Activated T-cell treated with anti-CD3 and anti-CD28 coated beads, Interleukin-2, amount 50 U/mL, for 72 hours (primary cell): ENCODE measurements around the gene ABHD1. TPM values are rescaled to one million over a fixed set of nuclear protein-coding genes. Genes with fewer than 3 reads are reported as not detected.

Experiments
- ATAC-seq, 2 donors: fragments of 150-1000 bp; cut with Tn5 transposase; replicated peaks in 1 of 2; 2 replicates each; pipeline ENCODE4 v1.10.0; 2021; ENCODE audit warnings: moderate library complexity in 2 of 2, mild to moderate bottlenecking in 1 of 2
- DNase-seq, 2 donors: peaks; one replicate each; pipeline ENCODE4 v3.0.0; 2021 to 2022; ENCODE audit warnings: mixed read lengths in 1 of 2
- H3K27ac Mint-ChIP-seq: one replicate; pipeline ENCODE4 v1.8.0; 2022; ENCODE audit warnings: mild to moderate bottlenecking, moderate library complexity, mixed read lengths
- H3K27me3 Mint-ChIP-seq: one replicate; pipeline ENCODE4 v1.8.0; 2022; ENCODE audit warnings: low read depth, mixed read lengths
- H3K36me3 Mint-ChIP-seq, 2 donors: one replicate each; pipeline ENCODE4 v1.8.0; 2022; ENCODE audit warnings: mixed read lengths in 2 of 2, mild to moderate bottlenecking in 1 of 2; ENCODE audit not compliant: insufficient read depth in 2 of 2
- H3K4me1 Mint-ChIP-seq: one replicate; pipeline ENCODE4 v1.8.0; 2022; ENCODE audit warnings: low read depth, mixed read lengths
- H3K4me3 Mint-ChIP-seq, 2 donors: one replicate each; pipeline ENCODE4 v1.8.0; 2022; ENCODE audit warnings: mild to moderate bottlenecking in 2 of 2, mixed read lengths in 2 of 2, moderate library complexity in 2 of 2
- H3K9me3 Mint-ChIP-seq, 2 donors: one replicate each; pipeline ENCODE4 v1.8.0; 2022; ENCODE audit warnings: mixed read lengths in 2 of 2
- total RNA-seq, 2 donors: library from RNA; stranded (reverse); gene quantifications; one replicate each; pipeline ENCODE4 v1.2.3, GENCODE V29; 2022

The ABHD1 gene
- total RNA-seq, 2 donors from 2014 or later = 0.34 to 0.72 TPM

DNA sequence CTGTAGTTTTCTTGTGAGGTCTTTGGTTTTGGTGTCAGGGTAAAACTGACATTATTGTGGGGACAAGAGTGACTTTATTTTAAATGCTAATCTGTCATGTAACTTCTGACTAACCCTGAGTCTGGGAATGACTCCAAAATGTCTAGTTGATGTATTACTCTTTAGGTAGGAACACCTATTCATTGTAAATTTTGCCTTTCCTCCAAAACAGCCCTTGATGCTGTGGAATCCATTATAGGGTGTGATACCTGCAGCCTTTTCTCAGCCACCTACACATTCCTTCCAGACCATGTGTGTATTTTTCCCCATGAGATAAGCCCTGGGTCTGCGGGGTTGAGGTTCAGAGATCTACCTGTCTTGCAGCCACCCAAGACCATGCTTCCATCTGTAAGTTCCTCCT, 19.7 kb downstream of the ABHD1 start:
- Mint-ChIP-seq H3K4me1 (no peaks in the 10 kb centered on the region), H3K4me3 (no peak overlapping the region), H3K36me3 (no peaks in the 10 kb centered on the region), H3K27me3 (peaks cover 20% of the 10 kb centered on the region), H3K27ac (no peak overlapping the region), H3K9me3 (peaks cover 0 to 6% of the 10 kb centered on the region in 2 donors)
- DNase-seq = no peak
- ATAC-seq = no peak

GRCh38 chr2:27145682-27146081, 22.1 kb downstream of the ABHD1 start:
- H3K4me1 Mint-ChIP-seq = no peaks in the 10 kb centered on the region
- H3K27me3 Mint-ChIP-seq = peaks cover 23% of the 10 kb centered on the region
- H3K27ac Mint-ChIP-seq = no peak overlapping the region
- H3K4me3 Mint-ChIP-seq = no peak overlapping the region
- no peak for ATAC-seq
- no peaks in the 10 kb centered on the region for H3K36me3 Mint-ChIP-seq
- peaks cover 0 to 6% of the 10 kb centered on the region in 2 donors for H3K9me3 Mint-ChIP-seq
- DNase-seq = no peak

DNA sequence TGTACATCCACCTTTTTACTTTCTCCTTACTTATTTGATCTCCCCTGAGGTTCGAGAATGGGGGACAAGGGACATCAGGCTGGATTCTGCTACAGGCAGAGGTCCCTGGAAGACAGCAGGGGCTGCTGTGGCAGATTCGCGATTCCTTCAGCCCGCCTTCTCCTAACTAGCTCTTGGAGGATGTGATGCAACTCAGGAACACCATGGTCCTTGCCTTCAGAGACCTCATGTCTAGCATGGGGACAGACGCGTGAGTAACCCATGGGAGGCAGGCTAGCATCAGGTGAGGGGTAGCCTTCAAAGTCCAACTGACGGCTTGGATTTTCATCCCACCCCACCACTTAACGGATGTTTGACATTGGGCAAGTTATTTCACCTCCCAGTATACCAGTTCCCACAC, 24.3 kb downstream of the ABHD1 start:
- ATAC-seq (no peak), DNase-seq (no peak)
- no peak overlapping the region for H3K27ac Mint-ChIP-seq
- H3K4me1 Mint-ChIP-seq = no peaks in the 10 kb centered on the region
- H3K36me3 Mint-ChIP-seq = no peaks in the 10 kb centered on the region
- peaks cover 22% of the 10 kb centered on the region for H3K27me3 Mint-ChIP-seq
- peaks cover 0 to 6% of the 10 kb centered on the region in 2 donors for H3K9me3 Mint-ChIP-seq
- H3K4me3 Mint-ChIP-seq = no peak overlapping the region

DNA sequence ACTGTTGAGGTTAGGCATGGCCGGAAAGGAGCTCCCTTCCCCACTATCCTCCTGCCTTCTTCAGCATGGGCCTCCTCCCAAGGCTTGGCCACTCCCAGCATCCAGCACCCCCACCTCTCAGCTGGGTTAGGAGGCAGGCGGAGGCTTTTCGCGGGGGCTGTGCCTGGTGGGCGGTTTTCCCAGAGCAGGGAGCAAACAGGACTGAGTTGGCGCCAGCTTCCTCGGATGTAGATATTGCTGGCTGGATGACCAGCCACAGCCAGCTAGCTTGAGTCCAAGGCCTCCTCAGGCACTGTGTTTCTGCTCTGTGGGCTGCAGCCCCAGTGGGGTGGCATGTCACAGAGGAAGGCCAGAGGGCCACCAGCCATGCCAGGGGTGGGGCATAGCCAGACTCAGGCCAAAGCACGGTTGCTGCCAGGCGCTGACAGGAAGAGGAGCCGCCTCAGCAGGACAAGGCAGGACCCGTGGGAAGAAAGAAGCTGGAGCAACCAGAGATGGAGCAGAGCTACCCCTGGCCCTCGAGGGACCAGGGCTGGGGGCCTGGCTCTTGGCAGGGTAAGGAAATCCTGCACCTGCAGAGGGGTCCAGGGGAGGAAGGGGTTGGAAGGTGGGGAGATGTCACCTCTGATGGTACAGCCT, 25.3 kb downstream of the ABHD1 start, which contains the start of gene TCF23:
TSS of gene TCF23 (plus strand) at position 204 of the 639 bp plus-strand sequence. CDS start at position 334, 130 bp downstream.
- peaks cover 15% of the 10 kb centered on the region for H3K27me3 Mint-ChIP-seq
- no peak for ATAC-seq
- DNase-seq = no peak
- H3K36me3 Mint-ChIP-seq = no peaks in the 10 kb centered on the region
- no peak within 1 kb of the TSS for H3K4me3 Mint-ChIP-seq
- H3K9me3 Mint-ChIP-seq = no peaks in the 10 kb centered on the region
- H3K27ac Mint-ChIP-seq = no peak within 1 kb of the TSS
- H3K4me1 Mint-ChIP-seq = no peaks in the 10 kb centered on the region

- ATAC-seq (no peak), DNase-seq (no peak)
- H3K36me3 Mint-ChIP-seq = no peaks in the 10 kb centered on the region
- no peaks in the 10 kb centered on the region for H3K4me1 Mint-ChIP-seq
- no peaks in the 10 kb centered on the region for H3K9me3 Mint-ChIP-seq
- H3K27ac Mint-ChIP-seq = no peak overlapping the region
- H3K27me3 Mint-ChIP-seq = peaks cover 6% of the 10 kb centered on the region
- H3K4me3 Mint-ChIP-seq = no peak overlapping the region
These were observed 26.2 kb downstream of the ABHD1 start for GRCh38 chr2:27149570-27150405.

- no peak for DNase-seq
- no peaks in the 10 kb centered on the region for H3K9me3 Mint-ChIP-seq
- no peaks in the 10 kb centered on the region for H3K36me3 Mint-ChIP-seq
- H3K27me3 Mint-ChIP-seq = peaks cover 6% of the 10 kb centered on the region
- no peak overlapping the region for H3K27ac Mint-ChIP-seq
- no peaks in the 10 kb centered on the region for H3K4me1 Mint-ChIP-seq
- no peak overlapping the region for H3K4me3 Mint-ChIP-seq
- ATAC-seq = no peak
These were observed 27.1 kb downstream of the ABHD1 start for GRCh38 chr2:27150639-27151230.

DNA sequence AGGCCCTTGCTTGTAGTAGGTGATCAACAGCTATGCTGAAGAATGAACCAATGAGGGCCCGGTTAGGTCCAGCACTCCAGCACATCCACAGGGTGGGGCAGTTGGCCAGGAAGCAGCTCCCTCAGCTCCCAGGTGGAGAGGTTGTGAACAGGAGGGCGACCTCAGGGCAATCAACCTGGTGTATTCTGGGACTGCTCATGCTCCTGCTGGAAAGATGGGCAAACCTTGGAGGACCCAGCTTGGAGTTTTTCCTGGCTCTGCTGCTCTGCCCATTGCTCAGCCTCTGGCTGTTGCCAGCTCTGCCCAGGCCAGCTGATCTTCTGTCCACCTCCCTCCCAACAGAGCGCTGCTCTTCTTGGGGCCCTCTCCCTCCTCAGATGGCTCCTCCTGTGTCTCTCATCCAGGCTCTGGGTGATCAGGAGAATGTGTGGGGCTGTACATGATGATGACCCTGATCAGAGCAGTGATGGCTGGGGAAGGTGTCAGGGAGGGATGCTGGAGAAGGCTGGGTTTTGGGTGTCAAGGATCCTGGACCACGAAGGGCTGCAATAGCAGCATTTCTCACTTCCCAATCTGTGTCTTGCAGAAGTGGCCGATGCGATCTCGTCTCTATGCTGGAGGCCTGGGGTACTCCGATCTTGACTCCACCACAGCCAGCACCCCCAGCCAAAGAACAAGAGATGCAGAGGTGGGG, 28.6 kb downstream of the ABHD1 start:
- Mint-ChIP-seq H3K9me3 (no peaks in the 10 kb centered on the region), H3K27ac (no peak overlapping the region), H3K27me3 (peaks cover 6% of the 10 kb centered on the region), H3K4me1 (no peaks in the 10 kb centered on the region), H3K4me3 (no peak overlapping the region), H3K36me3 (no peaks in the 10 kb centered on the region)
- DNase-seq (no peak), ATAC-seq (no peak)

DNA sequence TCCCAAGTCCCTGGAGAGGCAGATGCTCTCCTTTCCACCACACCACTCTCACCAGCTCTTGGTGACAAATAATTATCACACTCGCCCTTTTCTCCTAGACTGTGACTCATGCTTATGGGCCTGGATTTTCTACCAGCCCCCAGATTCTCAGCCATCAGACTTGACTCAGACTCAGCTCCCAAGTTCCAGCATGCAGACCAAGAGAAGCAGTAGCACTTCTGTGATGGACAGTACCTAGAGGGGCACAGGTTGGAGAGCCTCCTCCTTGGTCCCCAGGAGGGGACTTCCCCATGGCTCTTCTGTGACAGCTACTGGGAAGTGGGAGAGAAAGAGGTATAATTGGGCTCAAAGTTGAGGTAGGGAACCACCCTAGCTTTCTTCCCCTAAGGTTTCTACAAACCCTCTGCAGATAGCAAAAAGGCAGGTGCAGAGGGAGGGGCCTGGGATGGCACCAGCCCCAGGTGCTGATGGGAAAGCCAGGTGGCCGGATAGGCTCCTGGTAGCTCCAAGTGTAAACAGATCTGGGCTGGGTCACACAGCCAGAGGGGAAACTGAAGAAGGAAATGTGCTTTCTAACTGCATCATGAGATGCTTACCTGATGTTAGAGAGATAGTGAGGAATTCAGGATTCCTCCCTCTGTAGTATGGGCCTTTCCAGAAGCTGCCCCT, 29.3 kb downstream of the ABHD1 start:
- H3K27ac Mint-ChIP-seq = no peak overlapping the region
- peak in 1 of 2 donors; percentile 25 for ATAC-seq
- no peaks in the 10 kb centered on the region for H3K4me1 Mint-ChIP-seq
- H3K36me3 Mint-ChIP-seq = no peaks in the 10 kb centered on the region
- no peak for DNase-seq
- peaks cover 6% of the 10 kb centered on the region for H3K27me3 Mint-ChIP-seq
- H3K9me3 Mint-ChIP-seq = no peaks in the 10 kb centered on the region
- no peak overlapping the region for H3K4me3 Mint-ChIP-seq

DNA sequence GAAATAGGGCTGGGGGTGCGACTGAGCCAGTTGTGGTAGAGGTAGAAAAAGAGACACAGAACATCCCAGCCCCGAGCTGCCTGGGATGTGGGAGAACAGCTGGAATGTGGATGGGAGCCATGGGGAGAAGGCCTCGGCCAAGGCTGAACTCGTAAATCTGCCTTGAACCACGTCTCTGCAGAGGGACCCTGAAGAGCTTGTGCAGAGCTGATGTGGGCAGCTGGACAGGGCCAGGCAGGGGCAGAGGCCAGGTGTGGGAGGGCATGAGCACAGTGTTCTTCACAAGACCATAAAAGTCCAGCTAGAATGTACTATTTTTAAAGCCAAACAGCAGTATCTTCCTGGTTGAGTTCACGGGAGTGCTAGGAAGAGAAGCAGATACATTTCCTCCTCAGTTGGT, 30.9 kb downstream of the ABHD1 start:
- Mint-ChIP-seq H3K36me3 (no peaks in the 10 kb centered on the region), H3K9me3 (no peaks in the 10 kb centered on the region), H3K4me1 (no peaks in the 10 kb centered on the region), H3K27me3 (no peaks in the 10 kb centered on the region), H3K4me3 (no peak overlapping the region), H3K27ac (no peak overlapping the region)
- no peak for DNase-seq
- ATAC-seq = no peak

DNA sequence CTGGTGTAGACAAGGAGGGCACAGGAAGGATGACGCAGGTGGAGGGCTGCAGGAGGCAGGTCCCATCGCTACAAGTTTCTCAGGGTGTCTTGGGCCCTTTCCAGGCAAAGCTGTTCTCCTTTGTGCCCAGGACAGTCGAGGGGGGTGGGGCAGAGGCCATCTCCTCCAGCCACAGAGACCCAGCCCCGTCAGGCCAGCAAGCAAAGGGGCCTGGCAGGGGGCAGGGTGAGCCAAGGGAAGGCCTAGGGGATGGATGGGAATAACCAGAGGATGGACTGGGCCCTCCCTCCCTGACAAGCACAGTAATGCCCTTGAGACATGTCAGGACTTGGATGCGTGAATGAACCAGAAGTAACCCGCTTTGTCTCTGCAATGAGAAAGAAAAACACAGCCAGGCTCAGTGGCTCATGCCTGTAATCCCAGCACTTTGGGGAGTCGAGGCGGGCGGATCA, 31.5 kb downstream of the ABHD1 start:
- no peaks in the 10 kb centered on the region for H3K36me3 Mint-ChIP-seq
- no peaks in the 10 kb centered on the region for H3K27me3 Mint-ChIP-seq
- H3K4me3 Mint-ChIP-seq = no peak overlapping the region
- no peak for ATAC-seq
- H3K27ac Mint-ChIP-seq = no peak overlapping the region
- no peaks in the 10 kb centered on the region for H3K4me1 Mint-ChIP-seq
- no peak for DNase-seq
- no peaks in the 10 kb centered on the region for H3K9me3 Mint-ChIP-seq

DNA sequence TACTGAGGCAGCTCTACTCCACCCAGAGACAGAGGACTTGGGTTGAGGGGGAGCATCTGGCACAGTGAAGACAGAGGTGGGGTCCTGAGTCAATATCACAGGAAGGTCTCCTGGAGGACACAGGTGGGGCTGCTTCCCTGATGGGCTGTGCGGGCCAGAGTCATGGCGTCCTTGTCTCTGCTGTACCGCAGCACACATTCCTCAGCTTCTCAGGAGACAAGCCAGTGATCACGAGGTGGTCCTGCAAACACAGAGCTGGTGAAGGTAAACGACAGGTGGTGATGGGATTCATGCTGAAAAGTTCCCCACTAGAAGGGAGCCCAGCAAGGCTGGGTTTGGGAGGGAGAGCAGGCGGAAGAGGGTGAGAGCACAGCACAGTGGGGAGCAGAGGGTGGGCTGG, 34.9 kb downstream of the ABHD1 start:
- no peaks in the 10 kb centered on the region for H3K4me1 Mint-ChIP-seq
- H3K36me3 Mint-ChIP-seq = no peaks in the 10 kb centered on the region
- no peak overlapping the region for H3K4me3 Mint-ChIP-seq
- DNase-seq = no peak
- ATAC-seq = no peak
- no peaks in the 10 kb centered on the region for H3K9me3 Mint-ChIP-seq
- H3K27me3 Mint-ChIP-seq = no peaks in the 10 kb centered on the region
- H3K27ac Mint-ChIP-seq = no peak overlapping the region

DNA sequence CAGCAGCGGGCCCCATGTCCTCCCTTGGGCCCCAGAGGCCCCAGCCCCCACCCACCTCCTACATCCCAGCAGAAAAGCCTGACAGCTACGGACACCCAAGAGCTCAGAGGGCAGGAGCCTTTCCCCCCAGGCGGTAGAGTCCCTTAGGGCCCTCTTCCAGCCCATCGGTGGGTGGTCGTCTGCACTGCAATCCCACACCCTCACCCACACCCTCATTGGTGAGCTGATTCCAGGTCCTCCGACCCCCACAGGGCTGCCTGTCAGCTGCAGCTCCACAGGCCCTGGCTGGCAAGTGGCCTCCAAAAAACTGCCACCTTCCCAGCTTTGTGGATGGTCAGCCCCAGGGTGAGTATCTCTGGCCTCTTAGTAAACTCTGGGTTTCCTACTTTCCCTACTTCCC, 35.7 kb downstream of the ABHD1 start:
- no peak for ATAC-seq

More for the DNA sequence above, 35.7 kb downstream of the ABHD1 start:
- Mint-ChIP-seq H3K27me3 (no peaks in the 10 kb centered on the region), H3K36me3 (no peaks in the 10 kb centered on the region), H3K27ac (no peak overlapping the region), H3K4me1 (no peaks in the 10 kb centered on the region), H3K9me3 (no peaks in the 10 kb centered on the region), H3K4me3 (no peak overlapping the region)
- DNase-seq = no peak
